Muscle layer of duodenum (tissue), 2 donors: ENCODE data around the gene CACNB4.
"Not testable (repeated sequence)": the region's sequence is repeated elsewhere in the genome, so short reads cannot be mapped to it uniquely, and the experiment has no call there.

Experiments used
- H3K27ac ChIP-seq: one replicate; pipeline ENCODE4 v1.7.0; 2013; ENCODE audit warnings: mild to moderate bottlenecking, low read length
- H3K27me3 ChIP-seq: one replicate; pipeline ENCODE4 v1.7.0; 2013; ENCODE audit warnings: low read depth, mild to moderate bottlenecking, control low read depth, low read length
- H3K36me3 ChIP-seq, 2 donors: one replicate each; pipeline ENCODE4 v1.7.0; 2013; ENCODE audit warnings: low read length in 2 of 2, control low read depth in 1 of 2, mild to moderate bottlenecking in 1 of 2; ENCODE audit not compliant: insufficient read depth in 2 of 2, control insufficient read depth in 1 of 2
- H3K4me1 ChIP-seq, 2 donors: one replicate each; pipeline ENCODE4 v1.7.0; 2013; ENCODE audit warnings: low read length in 2 of 2, mild to moderate bottlenecking in 2 of 2, control low read depth in 1 of 2, moderate library complexity in 1 of 2; ENCODE audit not compliant: insufficient read depth in 2 of 2, control insufficient read depth in 1 of 2
- H3K4me3 ChIP-seq, 2 donors: one replicate each; pipeline ENCODE4 v1.7.0; 2013; ENCODE audit warnings: low read length in 2 of 2, low read depth in 1 of 2, mild to moderate bottlenecking in 1 of 2
- H3K9me3 ChIP-seq, 2 donors: one replicate each; pipeline ENCODE4 v1.7.0; 2013; ENCODE audit warnings: low read length in 2 of 2, control low read depth in 1 of 2, mild to moderate bottlenecking in 1 of 2; ENCODE audit not compliant: control insufficient read depth in 1 of 2
- donor health status: healthy.

CACNB4 gene

GRCh38 chr2:151946899-151947812 is 151.7 kb downstream of the CACNB4 start:
- Histone ChIP-seq H3K36me3 (no peaks in the 10 kb centered on the region), H3K4me1 (no peaks in the 10 kb centered on the region), H3K9me3 (no peaks in the 10 kb centered on the region), H3K27ac (no peak overlapping the region), H3K27me3 (no peaks in the 10 kb centered on the region), H3K4me3 (peak overlapping the region in 1 of 2 donors; percentile 27)

DNA sequence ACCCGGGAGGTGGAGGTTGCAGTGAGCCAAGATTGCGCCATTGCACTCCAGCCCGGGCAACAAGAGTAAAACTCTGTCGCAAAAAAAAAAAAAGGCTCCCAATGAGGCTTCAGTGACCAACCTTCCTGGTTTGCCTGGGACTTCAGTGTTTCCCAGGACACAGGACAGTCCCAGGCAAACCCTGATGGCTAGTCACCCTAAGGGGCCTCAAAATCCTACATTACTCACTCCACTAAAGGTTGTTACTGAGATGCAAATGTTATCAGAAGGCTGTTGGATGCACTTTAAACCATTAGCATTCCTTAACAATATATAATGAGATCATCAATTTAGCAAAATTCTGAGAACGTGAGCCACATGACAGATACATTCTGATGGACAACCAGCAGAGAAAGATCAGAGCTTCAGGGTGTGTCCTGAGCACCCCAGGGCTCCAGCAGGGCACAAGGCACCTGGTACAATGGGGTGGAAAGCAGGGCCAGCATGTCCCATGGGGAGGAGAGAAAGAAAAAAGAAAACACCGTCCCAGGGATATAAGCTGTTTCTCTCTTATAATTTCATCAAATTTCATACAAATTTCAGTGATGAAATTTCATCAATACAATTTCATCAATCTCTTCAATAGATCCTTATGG is 152.5 kb downstream of the CACNB4 start:
- no peaks in the 10 kb centered on the region for H3K27me3 ChIP-seq
- no peaks in the 10 kb centered on the region for H3K9me3 ChIP-seq
- H3K27ac ChIP-seq = no peak overlapping the region
- H3K4me3 ChIP-seq = no peak overlapping the region
- no peaks in the 10 kb centered on the region for H3K4me1 ChIP-seq
- H3K36me3 ChIP-seq = no peaks in the 10 kb centered on the region

- no peaks in the 10 kb centered on the region for H3K27me3 ChIP-seq
- no peak overlapping the region for H3K4me3 ChIP-seq
- H3K36me3 ChIP-seq = no peaks in the 10 kb centered on the region
- H3K27ac ChIP-seq = no peak overlapping the region
- no peaks in the 10 kb centered on the region for H3K9me3 ChIP-seq
- H3K4me1 ChIP-seq = no peaks in the 10 kb centered on the region
These were observed 153.2 kb downstream of the CACNB4 start for GRCh38 chr2:151945602-151946001.

- Histone ChIP-seq H3K4me3 (no peak overlapping the region), H3K27ac (no peak overlapping the region), H3K27me3 (no peaks in the 10 kb centered on the region), H3K9me3 (no peaks in the 10 kb centered on the region), H3K36me3 (no peaks in the 10 kb centered on the region), H3K4me1 (no peaks in the 10 kb centered on the region)
These were observed 153.7 kb downstream of the CACNB4 start for GRCh38 chr2:151945186-151945585.

GRCh38 chr2:151943461-151943860 is 155.4 kb downstream of the CACNB4 start:
- H3K27me3 ChIP-seq = no peaks in the 10 kb centered on the region
- H3K36me3 ChIP-seq = no peaks in the 10 kb centered on the region
- no peak overlapping the region for H3K4me3 ChIP-seq
- H3K27ac ChIP-seq = no peak overlapping the region
- H3K4me1 ChIP-seq = no peaks in the 10 kb centered on the region
- H3K9me3 ChIP-seq = no peaks in the 10 kb centered on the region

DNA sequence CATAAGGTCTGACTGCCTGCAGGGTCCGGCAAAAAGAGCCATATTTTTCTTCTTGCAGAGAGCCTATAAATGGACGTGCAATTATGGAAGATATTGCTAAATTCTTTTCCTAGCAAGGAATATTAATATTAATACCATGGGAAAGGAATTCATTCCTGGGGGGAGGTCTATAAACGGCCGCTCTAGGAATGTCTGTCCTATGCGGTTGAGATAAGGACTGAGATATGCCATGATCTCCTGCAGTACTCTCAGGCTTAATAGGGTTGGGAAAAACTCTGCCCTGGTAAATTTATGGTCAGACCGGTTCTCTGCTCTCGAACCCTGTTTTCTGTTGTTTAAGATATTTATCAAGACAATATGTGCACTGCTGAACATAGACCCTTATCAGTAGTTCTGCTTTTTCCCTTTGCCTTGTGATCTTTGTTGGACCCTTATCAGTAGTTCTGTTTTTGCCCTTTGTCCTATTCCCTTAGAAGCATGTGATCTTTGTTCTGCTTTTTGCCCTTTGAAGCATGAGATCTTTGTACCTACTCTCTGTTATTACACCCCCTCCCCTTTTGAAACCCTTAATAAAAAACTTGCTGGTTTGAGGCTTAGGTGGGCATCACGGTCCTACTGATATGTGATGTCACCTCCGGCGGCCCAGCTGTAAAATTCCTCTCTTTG is 156.2 kb downstream of the CACNB4 start:
- H3K27me3 ChIP-seq, H3K9me3 ChIP-seq, H3K4me1 ChIP-seq, H3K36me3 ChIP-seq, H3K4me3 ChIP-seq, H3K27ac ChIP-seq: not testable (repeated sequence)

- H3K9me3 ChIP-seq = no peaks in the 10 kb centered on the region
- H3K36me3 ChIP-seq = no peaks in the 10 kb centered on the region
- H3K4me1 ChIP-seq = no peaks in the 10 kb centered on the region
- no peaks in the 10 kb centered on the region for H3K27me3 ChIP-seq
- no peak overlapping the region for H3K27ac ChIP-seq
- H3K4me3 ChIP-seq = no peak overlapping the region
These were observed 160.9 kb downstream of the CACNB4 start for GRCh38 chr2:151937966-151938365.

DNA sequence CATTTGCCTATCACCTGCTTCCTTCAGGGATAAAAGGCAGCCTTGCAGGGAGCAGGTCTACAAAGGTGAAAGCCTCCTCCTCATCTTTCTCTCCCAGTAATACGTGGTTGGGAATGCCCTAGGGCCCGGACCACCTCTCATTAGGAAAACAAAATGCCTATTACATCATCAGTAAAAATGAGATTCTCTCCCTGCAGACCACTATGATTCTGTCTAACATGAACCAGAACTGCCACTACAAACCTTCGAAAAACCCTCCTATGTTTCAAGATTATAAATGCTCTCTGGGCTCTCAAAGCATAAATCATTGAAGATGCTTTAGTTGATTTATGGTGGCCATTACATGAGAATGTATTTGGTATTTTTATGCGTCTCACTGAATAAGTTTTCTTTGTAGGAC is 162.2 kb downstream of the CACNB4 start:
- Histone ChIP-seq H3K27me3 (no peaks in the 10 kb centered on the region), H3K27ac (no peak overlapping the region), H3K4me1 (no peaks in the 10 kb centered on the region), H3K4me3 (no peak overlapping the region), H3K9me3 (no peaks in the 10 kb centered on the region), H3K36me3 (no peaks in the 10 kb centered on the region)

DNA sequence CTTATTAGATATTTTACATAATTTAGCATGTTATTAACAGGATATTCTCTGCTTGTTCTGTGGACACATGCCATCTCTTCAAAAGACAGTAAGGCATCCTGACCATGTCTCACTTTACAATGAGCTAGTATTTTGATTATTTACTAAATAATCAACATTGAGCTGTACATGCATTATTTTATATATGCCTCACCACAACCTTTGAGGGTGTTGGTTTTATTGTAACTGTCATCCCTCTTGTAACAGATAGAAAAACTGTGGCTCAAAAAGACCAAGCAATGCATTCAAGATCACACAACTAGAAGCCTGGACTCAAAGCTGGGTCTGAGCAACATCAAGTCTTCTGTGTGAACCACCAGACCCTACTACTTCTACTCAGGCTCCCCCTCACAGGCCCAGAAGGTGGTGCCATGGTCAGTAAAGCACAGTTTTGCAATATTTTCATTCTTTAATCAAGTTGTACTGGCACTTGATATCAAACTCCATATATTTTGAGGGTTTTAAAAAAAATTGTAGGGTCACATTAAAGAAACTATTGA is 165.5 kb downstream of the CACNB4 start:
- no peaks in the 10 kb centered on the region for H3K36me3 ChIP-seq
- H3K9me3 ChIP-seq = no peaks in the 10 kb centered on the region
- no peak overlapping the region for H3K27ac ChIP-seq
- H3K4me1 ChIP-seq = peaks cover 0 to 7% of the 10 kb centered on the region in 2 donors
- no peaks in the 10 kb centered on the region for H3K27me3 ChIP-seq
- no peak overlapping the region for H3K4me3 ChIP-seq

GRCh38 chr2:151931756-151932155 is 167.1 kb downstream of the CACNB4 start:
- Histone ChIP-seq H3K4me1 (peaks cover 0 to 7% of the 10 kb centered on the region in 2 donors), H3K36me3 (no peaks in the 10 kb centered on the region), H3K27me3 (no peaks in the 10 kb centered on the region), H3K27ac (no peak overlapping the region), H3K9me3 (no peaks in the 10 kb centered on the region), H3K4me3 (no peak overlapping the region)

DNA sequence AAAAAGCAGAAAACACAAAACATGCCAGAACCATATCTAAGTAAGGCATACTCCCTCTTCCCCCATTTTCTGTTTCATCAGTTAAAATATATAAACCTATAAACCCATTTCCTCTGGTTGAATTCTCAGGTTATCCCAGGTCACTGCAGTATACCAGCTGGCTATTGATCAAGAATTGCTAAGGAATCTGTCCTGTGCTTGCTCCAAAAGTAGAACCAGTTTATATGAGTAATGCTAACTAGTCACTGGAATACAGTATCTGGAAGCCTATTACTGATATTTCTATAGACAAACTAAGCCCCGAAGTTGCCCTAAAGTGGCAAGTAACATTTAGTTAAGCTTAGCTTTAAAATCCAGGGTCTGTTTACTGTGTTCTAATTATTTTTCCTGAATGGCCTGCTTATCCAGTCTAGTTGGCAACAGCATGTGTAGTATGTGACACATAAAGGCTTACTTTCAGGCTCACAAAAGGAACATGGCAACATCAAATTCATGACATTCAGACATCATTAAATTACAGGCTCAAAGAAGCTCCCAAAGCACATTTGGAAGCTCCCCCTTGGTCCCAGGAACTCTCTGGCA is 167.7 kb downstream of the CACNB4 start:
- Histone ChIP-seq H3K36me3 (no peaks in the 10 kb centered on the region), H3K4me3 (no peak overlapping the region), H3K9me3 (no peaks in the 10 kb centered on the region), H3K27ac (no peak overlapping the region), H3K27me3 (no peaks in the 10 kb centered on the region), H3K4me1 (peaks cover 0 to 7% of the 10 kb centered on the region in 2 donors)
